Subcutaneous abdominal adipose tissue (tissue), 5 donors: Measurements from ENCODE around the gene USP21.

Experiments
- H3K27ac ChIP-seq: one replicate; pipeline ENCODE4 v1.7.0; 2013; ENCODE audit warnings: low read depth, mild to moderate bottlenecking, inconsistent platforms, low read length, moderate library complexity
- H3K27me3 ChIP-seq, 5 donors: one replicate each; pipeline ENCODE4 v1.7.0; 2013; ENCODE audit warnings: low read length in 5 of 5, inconsistent platforms in 1 of 5; ENCODE audit not compliant: control insufficient read depth in 5 of 5, insufficient read depth in 4 of 5
- H3K36me3 ChIP-seq, 5 donors: one replicate each; pipeline ENCODE4 v1.7.0; 2013; ENCODE audit warnings: low read length in 5 of 5; ENCODE audit not compliant: control insufficient read depth in 5 of 5, insufficient read depth in 5 of 5
- H3K4me1 ChIP-seq, 5 donors: one replicate each; pipeline ENCODE4 v1.7.0; 2013; ENCODE audit warnings: low read length in 5 of 5, mild to moderate bottlenecking in 3 of 5, moderate library complexity in 1 of 5; ENCODE audit not compliant: control insufficient read depth in 5 of 5, insufficient read depth in 5 of 5
- H3K4me3 ChIP-seq, 5 donors: one replicate each; pipeline ENCODE4 v1.7.0; 2013; ENCODE audit warnings: low read length in 5 of 5, low read depth in 1 of 5
- H3K9ac ChIP-seq, 5 donors: one replicate each; pipeline ENCODE4 v1.7.0; 2013; ENCODE audit warnings: low read length in 5 of 5, mild to moderate bottlenecking in 4 of 5, moderate library complexity in 3 of 5
- H3K9me3 ChIP-seq, 5 donors: one replicate each; pipeline ENCODE4 v1.7.0; 2013; ENCODE audit warnings: low read length in 5 of 5; ENCODE audit not compliant: control insufficient read depth in 5 of 5
- donor health status: healthy.
- donor health status: healthy.
- donor health status: healthy.
- donor health status: healthy.
- donor health status: healthy.

The USP21 gene

DNA sequence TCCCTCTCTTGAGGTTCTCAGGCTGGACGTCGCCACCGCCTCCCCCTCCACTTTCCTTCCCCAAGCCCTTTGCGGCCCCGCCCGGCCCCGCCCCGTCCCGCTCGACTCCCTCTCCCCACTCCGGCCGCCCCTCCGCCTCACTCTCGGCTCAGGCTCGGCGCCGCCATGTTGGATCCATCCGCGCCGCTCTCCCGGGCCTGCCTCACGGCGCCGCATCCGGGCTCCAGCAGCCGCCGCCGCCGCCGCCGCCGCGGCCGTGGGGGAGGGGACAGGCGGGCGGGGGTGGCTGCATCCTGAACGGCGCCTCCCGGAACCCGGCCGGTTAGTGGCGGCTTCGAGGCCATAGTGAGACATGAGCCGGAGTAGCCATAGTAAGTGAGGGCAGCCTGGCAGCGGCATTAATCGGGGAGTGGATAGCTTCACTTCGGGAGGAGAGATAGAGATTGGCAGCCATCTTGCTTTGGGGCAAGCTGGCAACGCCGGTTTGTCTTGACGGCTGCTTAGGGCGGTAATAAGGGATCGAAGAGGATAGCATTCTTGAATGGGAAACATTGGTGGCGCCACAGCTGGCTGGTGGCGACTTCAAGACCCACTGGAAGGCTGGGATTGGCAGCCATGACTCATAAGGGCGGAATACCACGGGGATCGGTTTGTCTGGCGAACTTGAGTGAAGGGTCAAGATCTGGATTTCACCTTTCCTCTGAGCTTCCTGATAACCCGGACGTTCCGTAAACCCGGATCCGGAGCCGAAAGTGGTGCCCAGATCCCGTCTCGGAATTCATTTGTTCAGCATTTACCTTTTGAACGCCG lies 26.7 kb upstream of the USP21 start, which contains the start of gene DEDD:
Gene DEDD, minus strand, starts transcription at position 258 of the 810 bp plus-strand sequence. CDS start 8,205 bp downstream, outside the sequence.
- peaks cover 6 to 28% (median 19%) of the 10 kb centered on the region in 5 donors for H3K36me3 ChIP-seq
- peaks cover 4 to 62% (median 44%) of the 10 kb centered on the region in 5 donors for H3K4me1 ChIP-seq
- peak within 1 kb of the TSS; percentile 75 to 98 (median 91) for H3K4me3 ChIP-seq
- no peaks in the 10 kb centered on the region for H3K27me3 ChIP-seq
- H3K9ac ChIP-seq: peak within 1 kb of the TSS; percentile 86 to 98 (median 94)
- H3K9me3 ChIP-seq: no peaks in the 10 kb centered on the region
- H3K27ac ChIP-seq: peak within 1 kb of the TSS; percentile 99

DNA sequence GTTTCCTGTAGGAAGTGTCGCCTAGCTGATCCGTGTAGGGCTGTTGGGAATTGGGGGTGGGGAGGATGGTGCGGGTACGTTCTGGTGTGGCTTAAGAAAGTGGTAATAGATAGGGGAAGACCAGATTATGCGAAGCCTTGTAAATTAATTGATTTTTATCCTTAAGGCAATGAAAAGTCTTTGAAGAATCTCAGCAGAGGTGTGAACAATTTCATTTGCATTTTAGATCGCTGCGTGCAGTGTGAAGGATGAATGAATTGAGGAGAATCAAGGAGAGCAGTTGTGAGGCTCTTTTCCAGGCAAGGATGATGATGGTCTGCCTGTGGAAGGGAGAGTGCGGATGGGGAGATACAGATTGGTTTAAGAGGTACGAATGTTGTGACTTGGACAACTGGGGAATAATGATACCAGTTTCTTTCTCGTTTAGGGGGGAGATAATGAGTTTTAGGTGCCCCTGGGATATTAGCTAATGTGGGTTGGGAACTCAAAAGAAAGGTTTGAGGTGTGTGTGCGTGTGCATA lies 26.0 kb upstream of the USP21 start:
- Histone ChIP-seq H3K36me3 (peaks cover 3 to 21% (median 13%) of the 10 kb centered on the region in 5 donors), H3K9ac (peak overlapping the region; percentile 82 to 95 (median 87)), H3K9me3 (no peaks in the 10 kb centered on the region), H3K27ac (peak overlapping the region; percentile 99), H3K27me3 (no peaks in the 10 kb centered on the region), H3K4me1 (peaks cover 4 to 62% (median 43%) of the 10 kb centered on the region in 5 donors), H3K4me3 (peak overlapping the region; percentile 75 to 97 (median 91))

DNA sequence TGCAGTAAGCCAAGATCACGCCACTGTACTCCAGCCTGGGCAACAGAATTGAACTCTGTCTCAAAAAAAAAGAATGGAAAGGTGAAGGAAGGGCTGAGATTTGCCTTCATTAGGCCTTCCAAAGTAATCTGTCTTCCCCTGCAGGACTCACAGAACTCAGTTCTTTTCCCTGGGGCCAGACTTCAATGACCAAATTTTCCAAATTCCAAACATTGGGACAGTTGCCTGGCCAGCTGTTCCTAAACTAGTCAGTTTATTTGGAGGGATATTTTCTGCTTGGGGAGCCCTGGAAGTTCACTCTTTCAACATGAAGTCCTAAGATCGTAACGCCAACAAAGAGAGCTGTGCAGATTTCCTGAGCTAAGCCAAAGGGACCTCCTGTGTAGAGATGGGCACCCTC lies 21.4 kb upstream of the USP21 start:
- no peak overlapping the region for H3K4me3 ChIP-seq
- H3K9me3 ChIP-seq: no peaks in the 10 kb centered on the region
- no peak overlapping the region for H3K9ac ChIP-seq
- peaks cover 0 to 35% (median 25%) of the 10 kb centered on the region in 5 donors for H3K4me1 ChIP-seq
- H3K36me3 ChIP-seq: no peaks in the 10 kb centered on the region
- peak overlapping the region; percentile 48 for H3K27ac ChIP-seq
- H3K27me3 ChIP-seq: no peaks in the 10 kb centered on the region

DNA sequence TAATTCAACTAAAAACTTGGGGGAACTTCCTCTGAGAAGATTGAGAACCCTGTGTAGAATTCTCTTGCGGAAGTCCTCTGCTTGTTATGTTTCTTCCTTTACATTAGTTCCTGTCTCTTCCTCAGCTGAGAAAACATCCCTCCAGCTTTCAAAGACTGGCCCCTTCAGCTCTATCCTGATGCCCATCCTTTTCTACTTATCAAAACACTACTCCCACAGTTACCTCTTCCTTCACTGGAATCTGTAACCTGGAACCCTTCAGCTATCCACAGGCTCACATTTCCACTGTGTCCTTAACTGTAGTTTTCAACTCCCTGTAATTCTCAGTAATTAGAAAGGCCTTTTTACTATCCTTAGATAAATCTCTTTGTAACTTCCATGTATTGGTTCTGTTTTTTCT lies 20.9 kb upstream of the USP21 start:
- no peaks in the 10 kb centered on the region for H3K9me3 ChIP-seq
- no peak overlapping the region for H3K4me3 ChIP-seq
- no peaks in the 10 kb centered on the region for H3K36me3 ChIP-seq
- H3K27me3 ChIP-seq: no peaks in the 10 kb centered on the region
- peak overlapping the region in 1 of 5 donors; percentile 39 for H3K9ac ChIP-seq
- H3K4me1 ChIP-seq: peaks cover 0 to 29% (median 22%) of the 10 kb centered on the region in 5 donors
- H3K27ac ChIP-seq: peak overlapping the region; percentile 48

DNA sequence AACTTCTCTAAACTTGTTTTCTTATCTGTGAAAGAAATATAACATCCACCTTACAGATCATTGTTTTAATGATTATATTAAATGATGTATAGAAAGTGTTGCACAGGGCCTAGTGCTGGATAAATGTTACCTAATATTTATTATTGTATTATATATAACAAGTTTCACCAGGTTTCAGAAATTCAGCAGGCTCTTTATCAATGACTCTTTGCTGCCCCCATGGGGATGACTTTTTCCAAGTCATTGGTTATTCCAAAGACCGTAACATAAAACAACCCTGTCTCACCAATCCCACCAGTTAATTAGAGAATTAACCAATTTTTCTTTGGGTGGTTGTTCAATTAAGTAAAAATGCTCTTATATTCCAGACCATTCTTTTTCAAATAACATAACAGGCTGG lies 19.5 kb upstream of the USP21 start:
- H3K4me1 ChIP-seq: peaks cover 0 to 21% (median 15%) of the 10 kb centered on the region in 5 donors
- no peaks in the 10 kb centered on the region for H3K27me3 ChIP-seq
- no peaks in the 10 kb centered on the region for H3K36me3 ChIP-seq
- no peak overlapping the region for H3K27ac ChIP-seq
- H3K9ac ChIP-seq: no peak overlapping the region
- no peak overlapping the region for H3K4me3 ChIP-seq
- no peaks in the 10 kb centered on the region for H3K9me3 ChIP-seq

DNA sequence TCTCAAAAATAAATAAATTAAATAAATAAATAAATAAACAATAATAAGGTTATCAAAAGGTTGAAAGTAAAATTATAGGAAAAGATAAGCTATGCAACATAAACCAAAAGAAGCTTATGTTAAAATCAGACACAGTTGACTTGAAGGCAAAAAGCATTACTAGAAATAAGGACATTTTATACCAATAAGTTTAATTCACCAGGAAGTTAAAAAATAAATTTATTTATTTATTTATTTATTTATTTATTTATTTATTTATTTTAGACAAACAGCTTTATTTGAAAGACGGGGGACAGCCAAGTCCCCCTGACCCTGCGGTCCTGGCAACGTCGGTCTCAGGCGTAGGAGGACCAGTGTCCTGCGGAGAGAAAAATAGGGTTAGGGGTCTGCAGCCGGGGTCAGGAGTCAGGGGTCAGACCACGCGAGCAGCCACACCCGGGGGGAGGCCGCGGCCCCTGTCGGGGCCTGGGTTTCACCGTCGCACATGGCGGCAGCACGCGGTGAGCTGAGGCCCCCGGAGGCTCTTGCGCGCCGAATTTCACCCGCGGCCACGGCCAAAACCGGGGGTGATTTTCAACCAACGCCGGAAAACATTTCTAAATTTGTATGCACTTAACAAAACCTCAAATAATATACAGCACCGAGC lies 18.4 kb upstream of the USP21 start:
- Histone ChIP-seq H3K27ac (no peak overlapping the region), H3K9ac (no peak overlapping the region), H3K9me3 (no peaks in the 10 kb centered on the region), H3K4me1 (peaks cover 0 to 21% (median 15%) of the 10 kb centered on the region in 5 donors), H3K4me3 (no peak overlapping the region), H3K36me3 (no peaks in the 10 kb centered on the region), H3K27me3 (no peaks in the 10 kb centered on the region)

DNA sequence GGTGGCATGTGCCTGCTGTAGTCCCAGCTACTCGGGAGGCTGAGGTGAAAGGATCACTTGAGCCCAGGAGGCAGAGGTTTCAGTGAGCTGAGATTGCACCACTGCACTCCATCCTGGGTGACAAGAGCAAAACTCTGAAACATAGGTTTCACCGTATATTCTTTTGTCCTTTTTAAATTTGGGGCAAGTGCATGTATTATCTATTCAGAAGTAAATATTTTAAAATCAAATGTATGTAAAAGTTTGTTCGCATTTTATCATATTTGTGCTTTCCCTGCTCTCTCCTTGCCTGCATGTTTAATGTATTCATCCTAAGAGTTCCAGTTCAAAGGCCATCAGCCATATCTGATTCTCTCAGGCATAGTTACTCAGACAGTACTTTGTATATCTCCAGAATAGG lies 13.5 kb upstream of the USP21 start:
- H3K4me3 ChIP-seq: no peak overlapping the region
- no peaks in the 10 kb centered on the region for H3K27me3 ChIP-seq
- no peaks in the 10 kb centered on the region for H3K4me1 ChIP-seq
- H3K27ac ChIP-seq: no peak overlapping the region
- H3K9ac ChIP-seq: no peak overlapping the region
- no peaks in the 10 kb centered on the region for H3K36me3 ChIP-seq
- H3K9me3 ChIP-seq: no peaks in the 10 kb centered on the region

DNA sequence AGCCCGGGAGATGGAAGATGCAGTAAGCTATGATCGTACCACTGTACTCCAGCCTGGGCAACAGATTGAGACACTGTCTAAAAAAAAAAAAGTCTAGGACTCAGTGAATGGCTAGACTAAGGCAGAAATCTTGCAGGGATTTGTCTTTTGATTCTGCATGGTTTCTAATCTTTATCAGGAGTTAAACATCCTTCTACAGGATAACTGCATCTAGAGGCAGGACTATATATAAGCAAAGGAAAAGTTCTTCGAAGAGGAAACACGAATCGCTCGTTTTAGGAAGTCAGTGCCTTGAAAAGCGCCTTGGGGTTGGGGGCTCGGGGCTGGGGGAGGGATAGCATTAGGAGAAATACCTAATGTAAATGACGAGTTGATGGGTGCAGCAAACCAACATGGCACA lies 6.1 kb upstream of the USP21 start:
- no peaks in the 10 kb centered on the region for H3K9me3 ChIP-seq
- no peak overlapping the region for H3K9ac ChIP-seq
- peaks cover 0 to 16% (median 14%) of the 10 kb centered on the region in 5 donors for H3K4me1 ChIP-seq
- H3K27me3 ChIP-seq: no peaks in the 10 kb centered on the region
- peaks cover 3 to 13% (median 7%) of the 10 kb centered on the region in 5 donors for H3K36me3 ChIP-seq
- H3K27ac ChIP-seq: peak overlapping the region; percentile 97
- H3K4me3 ChIP-seq: peak overlapping the region; percentile 76 to 100 (median 99)

DNA sequence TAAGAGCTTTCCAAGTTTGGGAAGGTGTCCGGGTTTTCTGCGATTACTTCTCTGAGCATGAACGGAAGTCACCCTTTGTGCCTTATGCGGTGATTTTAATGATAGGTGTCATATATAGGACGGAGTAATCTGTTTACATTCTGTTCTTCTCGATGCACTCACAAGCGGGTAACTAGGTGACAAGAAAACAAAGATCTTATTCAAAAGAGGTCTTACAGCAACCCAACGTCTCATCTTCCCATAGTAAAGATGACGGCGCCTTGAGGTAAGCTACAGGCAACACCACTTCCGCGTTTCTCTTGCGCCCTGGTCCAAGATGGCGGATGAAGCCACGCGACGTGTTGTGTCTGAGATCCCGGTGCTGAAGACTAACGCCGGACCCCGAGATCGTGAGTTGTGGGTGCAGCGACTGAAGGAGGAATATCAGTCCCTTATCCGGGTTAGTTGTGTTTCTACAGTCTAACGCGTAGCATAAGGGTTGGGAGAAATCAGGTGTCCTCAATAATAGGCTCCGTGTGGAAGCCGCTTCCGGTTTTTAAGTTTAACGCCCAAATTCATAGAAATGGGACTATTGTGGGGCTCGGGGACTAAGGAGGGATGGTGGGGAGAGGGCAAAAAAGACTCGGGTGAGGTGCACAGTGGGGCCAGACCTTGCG lies 5.5 kb upstream of the USP21 start, which contains the start of gene UFC1:
Gene UFC1, plus strand, starts transcription at position 297 of the 656 bp plus-strand sequence. Its CDS starts 20 bp downstream, at position 317.
- H3K27me3 ChIP-seq: no peaks in the 10 kb centered on the region
- peak within 1 kb of the TSS; percentile 84 to 98 (median 92) for H3K9ac ChIP-seq
- H3K4me3 ChIP-seq: peak within 1 kb of the TSS; percentile 76 to 100 (median 99)
- no peaks in the 10 kb centered on the region for H3K9me3 ChIP-seq
- H3K36me3 ChIP-seq: peaks cover 6 to 17% (median 10%) of the 10 kb centered on the region in 5 donors
- H3K4me1 ChIP-seq: peaks cover 0 to 20% (median 16%) of the 10 kb centered on the region in 5 donors
- H3K27ac ChIP-seq: peak within 1 kb of the TSS; percentile 97
